Mucosa of rectum (tissue), 2 donors: ENCODE data around the gene EFNB3.

Experiments
- H3K27ac ChIP-seq, 2 donors: one replicate each; pipeline ENCODE4 v1.7.0; 2013; ENCODE audit warnings: inconsistent platforms in 2 of 2, low read depth in 2 of 2, low read length in 2 of 2
- H3K27me3 ChIP-seq, 2 donors: one replicate each; pipeline ENCODE4 v1.7.0; 2013; ENCODE audit warnings: low read length in 2 of 2; ENCODE audit not compliant: control insufficient read depth in 2 of 2, insufficient read depth in 2 of 2
- H3K36me3 ChIP-seq, 2 donors: one replicate each; pipeline ENCODE4 v1.7.0; 2013; ENCODE audit warnings: low read length in 2 of 2; ENCODE audit not compliant: control insufficient read depth in 2 of 2, insufficient read depth in 2 of 2
- H3K4me1 ChIP-seq, 2 donors: one replicate each; pipeline ENCODE4 v1.7.0; 2013; ENCODE audit warnings: low read length in 2 of 2, mild to moderate bottlenecking in 1 of 2; ENCODE audit not compliant: control insufficient read depth in 2 of 2, insufficient read depth in 2 of 2
- H3K4me3 ChIP-seq, 2 donors: one replicate each; pipeline ENCODE4 v1.7.0; 2013; ENCODE audit warnings: low read length in 2 of 2
- H3K9ac ChIP-seq, 2 donors: one replicate each; pipeline ENCODE4 v1.7.0; 2013; ENCODE audit warnings: low read length in 2 of 2, low read depth in 1 of 2, mild to moderate bottlenecking in 1 of 2
- H3K9me3 ChIP-seq, 2 donors: one replicate each; pipeline ENCODE4 v1.7.0; 2013; ENCODE audit warnings: low read length in 2 of 2; ENCODE audit not compliant: control insufficient read depth in 2 of 2
- donor health status: healthy.
- donor health status: Normal muscosa, but diverticular disease.

EFNB3 gene

GRCh38 chr17:7710301-7710700 is 5.3 kb downstream of the EFNB3 start:
- no peaks in the 10 kb centered on the region for H3K4me1 ChIP-seq
- no peak overlapping the region for H3K27ac ChIP-seq
- no peak overlapping the region for H3K4me3 ChIP-seq
- H3K36me3 ChIP-seq = no peaks in the 10 kb centered on the region
- no peaks in the 10 kb centered on the region for H3K9me3 ChIP-seq
- peaks cover 46 to 54% of the 10 kb centered on the region in 2 donors for H3K27me3 ChIP-seq
- no peak overlapping the region for H3K9ac ChIP-seq

- Histone ChIP-seq H3K9ac (no peak overlapping the region), H3K27me3 (peaks cover 49 to 52% of the 10 kb centered on the region in 2 donors), H3K9me3 (no peaks in the 10 kb centered on the region), H3K36me3 (no peaks in the 10 kb centered on the region), H3K4me3 (no peak overlapping the region), H3K4me1 (no peaks in the 10 kb centered on the region), H3K27ac (no peak overlapping the region)
Measured at GRCh38 chr17:7711051-7711755, 6.2 kb downstream of the EFNB3 start.

- Histone ChIP-seq H3K4me1 (peaks cover 6 to 8% of the 10 kb centered on the region in 2 donors), H3K36me3 (no peaks in the 10 kb centered on the region), H3K4me3 (no peak overlapping the region), H3K27ac (no peak overlapping the region), H3K9ac (no peak overlapping the region), H3K9me3 (no peaks in the 10 kb centered on the region), H3K27me3 (peaks cover 42 to 47% of the 10 kb centered on the region in 2 donors)
Measured at GRCh38 chr17:7712111-7712771, 7.2 kb downstream of the EFNB3 start.

- peaks cover 40 to 48% of the 10 kb centered on the region in 2 donors for H3K27me3 ChIP-seq
- H3K9ac ChIP-seq = no peak overlapping the region
Measured at GRCh38 chr17:7713782-7714181, 8.8 kb downstream of the EFNB3 start.

GRCh38 chr17:7714721-7715594 is 10.0 kb downstream of the EFNB3 start:
- Histone ChIP-seq H3K4me3 (no peak overlapping the region), H3K27me3 (peaks cover 45 to 53% of the 10 kb centered on the region in 2 donors), H3K4me1 (peaks cover 9 to 15% of the 10 kb centered on the region in 2 donors), H3K9ac (no peak overlapping the region), H3K27ac (no peak overlapping the region), H3K9me3 (no peaks in the 10 kb centered on the region), H3K36me3 (no peaks in the 10 kb centered on the region)

More at GRCh38 chr17:7713782-7714181, 8.8 kb downstream of the EFNB3 start:
- peaks cover 9 to 15% of the 10 kb centered on the region in 2 donors for H3K4me1 ChIP-seq
- H3K27ac ChIP-seq = no peak overlapping the region
- no peaks in the 10 kb centered on the region for H3K36me3 ChIP-seq
- H3K9me3 ChIP-seq = no peaks in the 10 kb centered on the region
- H3K4me3 ChIP-seq = no peak overlapping the region

- peaks cover 45 to 52% of the 10 kb centered on the region in 2 donors for H3K27me3 ChIP-seq
- H3K9ac ChIP-seq = no peak overlapping the region
- no peaks in the 10 kb centered on the region for H3K36me3 ChIP-seq
- peak overlapping the region; percentile 64 for H3K4me3 ChIP-seq
- H3K27ac ChIP-seq = no peak overlapping the region
- H3K9me3 ChIP-seq = no peaks in the 10 kb centered on the region
- H3K4me1 ChIP-seq = peaks cover 9 to 15% of the 10 kb centered on the region in 2 donors
Measured at GRCh38 chr17:7715936-7716886, 11.2 kb downstream of the EFNB3 start.

- H3K36me3 ChIP-seq = no peaks in the 10 kb centered on the region
- no peaks in the 10 kb centered on the region for H3K9me3 ChIP-seq
- peak within 1 kb of the TSS; percentile 64 for H3K4me3 ChIP-seq
- H3K4me1 ChIP-seq = peaks cover 9 to 15% of the 10 kb centered on the region in 2 donors
- H3K27me3 ChIP-seq = peaks cover 38 to 44% of the 10 kb centered on the region in 2 donors
- H3K27ac ChIP-seq = no peak within 1 kb of the TSS
- H3K9ac ChIP-seq = peak within 1 kb of the TSS in 1 of 2 donors; percentile 62
Measured at GRCh38 chr17:7716901-7717755, 12.1 kb downstream of the EFNB3 start, which contains the start of gene DNAH2. TSS of gene DNAH2 (plus strand) at chr17:7717744. CDS start at chr17:7719735, 1,991 bp downstream.

GRCh38 chr17:7717756-7718350 is 12.9 kb downstream of the EFNB3 start:
- Histone ChIP-seq H3K9ac (peak overlapping the region in 1 of 2 donors; percentile 62), H3K4me1 (peaks cover 9 to 15% of the 10 kb centered on the region in 2 donors), H3K27me3 (peaks cover 30 to 37% of the 10 kb centered on the region in 2 donors), H3K4me3 (peak overlapping the region; percentile 64), H3K36me3 (no peaks in the 10 kb centered on the region), H3K27ac (no peak overlapping the region), H3K9me3 (no peaks in the 10 kb centered on the region)
